GM21360 (cell line): ENCODE measurements around the gene CNGA3.
A peak's percentile ranks its signal among the peaks of the same experiment; 100 is the strongest.

Experiments used
- ATAC-seq: cut with Tn5 transposase; IDR thresholded peaks from one replicate; pipeline ENCODE4 v1.9.1; 2021; ENCODE audit warnings: mild to moderate bottlenecking, moderate library complexity; ENCODE audit not compliant: unreplicated experiment

CNGA3 gene

GRCh38 chr2:98438190-98439133 is 92.2 kb downstream of the CNGA3 start:
- peak; percentile 82 for ATAC-seq

GRCh38 chr2:98441706-98442450 is 95.6 kb downstream of the CNGA3 start:
- no peak for ATAC-seq

- no peak for ATAC-seq
Observed at GRCh38 chr2:98442488-98442887, 96.2 kb downstream of the CNGA3 start.

- ATAC-seq, result peak; percentile 82
Observed at GRCh38 chr2:98444436-98445176, 98.3 kb downstream of the CNGA3 start, which contains the start of gene INPP4A. TSS of gene INPP4A (plus strand) at chr2:98444858. CDS start at chr2:98520049, 75,191 bp downstream.

- peak; percentile 14 for ATAC-seq
Observed at GRCh38 chr2:98445177-98445682, 99.0 kb downstream of the CNGA3 start.

- ATAC-seq, result no peak
Observed at GRCh38 chr2:98445683-98446581, 99.7 kb downstream of the CNGA3 start.

- no peak for ATAC-seq
Observed at GRCh38 chr2:98446850-98447249, 100.6 kb downstream of the CNGA3 start.
